Stimulated activated CD4-positive, alpha-beta T cell treated with anti-CD3 and anti-CD28 coated beads, TNF-alpha, amount 100 ng/mL, for 24 hours (primary cell): ENCODE measurements around the gene GRAMD4.
"Not testable (repeated sequence)": the region's sequence is repeated elsewhere in the genome, so short reads cannot be mapped to it uniquely, and the experiment has no call there.

Source experiments
- DNase-seq, 3 experiments: peaks; one replicate each; pipeline ENCODE4 v3.0.0-alpha.2; 2020; ENCODE audit warnings: low read depth in 3 of 3

GRAMD4 gene

DNA sequence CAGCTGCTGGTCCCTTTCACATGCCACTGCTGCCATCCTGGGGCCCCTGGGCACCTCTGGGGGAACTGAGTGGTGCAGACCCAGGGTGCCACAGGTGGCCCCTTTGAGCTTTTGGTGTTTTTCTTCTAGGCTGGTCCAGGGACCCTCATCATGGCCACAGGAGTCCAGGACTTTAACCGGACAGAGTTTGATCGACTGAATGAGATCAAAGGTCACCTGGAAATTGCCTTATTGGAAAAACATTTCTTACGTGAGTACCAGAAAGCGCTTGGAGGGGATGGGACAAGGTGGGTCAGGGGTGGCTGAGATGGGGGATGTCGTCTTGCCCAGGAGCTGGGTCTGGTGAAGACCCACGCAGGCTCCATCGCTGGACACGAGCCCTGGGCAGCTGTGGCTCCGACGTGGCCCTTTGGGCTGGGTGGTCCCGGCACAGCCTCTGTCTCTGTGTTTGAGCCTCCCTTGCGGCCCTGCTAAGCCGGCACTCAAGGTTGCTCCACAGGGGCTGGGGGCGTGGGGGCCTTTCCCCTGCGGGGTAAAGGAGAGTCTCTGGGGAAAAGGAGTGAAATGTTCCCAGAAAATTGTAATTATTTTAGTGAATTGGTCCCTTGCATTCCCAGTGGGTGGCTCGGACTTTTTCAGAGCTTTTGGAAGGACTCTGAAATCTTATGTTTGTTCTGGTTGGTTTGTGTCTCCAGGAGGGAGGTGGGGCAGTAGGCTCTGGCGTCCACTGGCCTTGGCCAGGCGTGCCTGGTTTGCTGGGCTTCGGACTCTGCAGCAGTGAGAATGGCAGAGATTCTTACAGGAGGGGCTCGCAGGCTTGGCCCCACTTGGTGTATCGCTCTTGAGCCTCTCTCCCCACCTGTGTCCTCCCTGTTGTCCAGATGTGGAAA lies 17.8 kb downstream of the GRAMD4 start:
- DNase-seq: no peak

DNA sequence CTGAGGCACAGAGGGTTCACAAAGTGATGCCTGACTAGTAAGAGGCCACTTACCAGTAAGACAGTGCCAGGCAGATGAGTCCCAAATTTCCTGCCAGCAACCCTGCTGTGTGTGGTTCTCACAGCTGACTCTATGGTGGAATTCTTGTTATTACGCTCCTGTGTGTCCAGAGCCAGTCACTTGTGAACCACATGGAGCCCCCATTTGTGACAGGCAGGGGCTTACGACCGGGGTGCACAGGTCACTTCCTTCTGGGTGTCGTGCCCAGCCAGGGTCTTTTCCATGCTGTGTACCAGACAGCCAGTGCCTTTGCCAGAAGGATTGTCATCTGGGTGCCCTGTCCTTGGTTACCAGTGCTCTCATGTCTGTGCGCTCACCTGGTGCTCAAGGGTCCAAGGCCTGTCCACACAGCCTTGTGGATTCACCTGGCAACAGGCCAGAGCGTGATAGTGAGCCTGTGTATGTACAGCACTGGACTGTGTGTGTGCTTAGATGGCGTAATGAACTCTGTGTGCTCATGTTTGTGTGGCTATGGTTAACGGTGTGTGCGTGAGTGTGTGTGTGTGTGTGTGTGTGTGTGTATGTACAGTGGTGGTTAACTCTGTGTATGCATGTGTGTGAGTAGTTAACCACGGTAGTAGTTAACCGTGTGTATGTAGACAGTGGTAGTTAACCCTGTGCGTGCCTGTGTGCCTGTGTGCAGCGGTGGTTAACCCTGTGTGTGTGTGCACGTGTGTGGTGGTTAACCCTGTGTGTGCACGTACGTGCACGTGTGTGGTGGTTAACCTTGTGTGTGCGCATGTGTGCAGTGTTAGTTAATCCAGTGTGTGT lies 18.6 kb downstream of the GRAMD4 start:
- DNase-seq: no peak

DNA sequence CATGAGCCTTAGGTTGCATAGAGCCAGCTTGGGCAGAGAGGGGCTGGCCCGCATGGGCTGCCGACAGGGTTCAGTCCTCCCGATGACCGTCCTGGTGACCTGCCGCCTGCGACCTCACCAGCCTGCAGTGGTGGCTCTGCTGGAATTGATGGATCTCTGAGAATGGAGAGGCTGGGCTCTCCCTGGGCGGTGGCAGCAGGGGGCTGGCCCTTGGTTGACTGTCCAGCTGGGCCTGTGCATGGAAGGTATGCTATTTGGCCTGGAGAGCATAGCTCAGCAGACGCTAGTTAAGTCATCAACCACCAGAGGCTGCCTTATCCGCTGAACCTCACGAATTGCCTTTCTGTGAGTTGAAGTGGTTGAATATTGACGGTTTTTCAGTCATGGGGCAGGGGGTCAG lies 19.7 kb downstream of the GRAMD4 start:
- DNase-seq: no peak

DNA sequence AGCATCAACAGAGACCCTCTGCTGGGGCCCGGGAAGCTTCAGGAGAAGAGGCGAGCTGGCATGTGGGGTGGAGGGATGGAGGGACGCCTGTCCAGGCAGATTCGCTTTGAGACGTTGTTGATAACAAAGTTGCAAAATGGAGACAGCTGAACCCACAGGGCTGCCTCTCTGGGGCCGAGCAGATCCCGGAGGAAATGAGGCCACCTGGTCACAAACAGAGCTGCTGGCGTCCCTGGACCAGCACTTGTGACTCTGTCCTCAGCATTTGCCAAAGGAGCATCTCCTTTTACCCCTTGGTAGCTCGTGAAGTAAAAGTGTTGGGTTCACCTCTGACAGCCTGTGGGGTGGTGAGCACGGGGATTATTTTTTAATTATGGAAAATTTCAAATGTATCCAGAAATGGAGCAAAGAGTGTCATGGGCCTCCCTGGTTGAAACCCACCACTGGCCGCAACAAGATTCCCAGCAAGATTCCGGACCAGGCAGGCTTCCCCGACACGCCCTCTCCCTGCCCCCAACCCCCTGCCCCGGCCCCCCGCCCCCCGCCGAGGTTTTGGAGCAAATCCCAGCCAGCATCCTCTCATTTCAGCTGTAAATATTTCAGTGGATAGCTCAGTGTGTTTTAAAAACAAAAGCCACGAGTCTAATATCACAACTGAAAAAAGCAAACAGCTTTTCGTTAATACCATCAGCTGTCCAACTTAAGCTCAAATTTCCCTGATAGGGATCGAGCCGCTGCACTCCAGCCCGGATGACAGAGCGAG lies 20.3 kb downstream of the GRAMD4 start:
- no peak for DNase-seq

GRCh38 chr22:46641811-46642266 lies 21.7 kb downstream of the GRAMD4 start:
- DNase-seq: no peak

GRCh38 chr22:46642840-46643480 lies 22.8 kb downstream of the GRAMD4 start:
- not testable (repeated sequence) for DNase-seq

DNA sequence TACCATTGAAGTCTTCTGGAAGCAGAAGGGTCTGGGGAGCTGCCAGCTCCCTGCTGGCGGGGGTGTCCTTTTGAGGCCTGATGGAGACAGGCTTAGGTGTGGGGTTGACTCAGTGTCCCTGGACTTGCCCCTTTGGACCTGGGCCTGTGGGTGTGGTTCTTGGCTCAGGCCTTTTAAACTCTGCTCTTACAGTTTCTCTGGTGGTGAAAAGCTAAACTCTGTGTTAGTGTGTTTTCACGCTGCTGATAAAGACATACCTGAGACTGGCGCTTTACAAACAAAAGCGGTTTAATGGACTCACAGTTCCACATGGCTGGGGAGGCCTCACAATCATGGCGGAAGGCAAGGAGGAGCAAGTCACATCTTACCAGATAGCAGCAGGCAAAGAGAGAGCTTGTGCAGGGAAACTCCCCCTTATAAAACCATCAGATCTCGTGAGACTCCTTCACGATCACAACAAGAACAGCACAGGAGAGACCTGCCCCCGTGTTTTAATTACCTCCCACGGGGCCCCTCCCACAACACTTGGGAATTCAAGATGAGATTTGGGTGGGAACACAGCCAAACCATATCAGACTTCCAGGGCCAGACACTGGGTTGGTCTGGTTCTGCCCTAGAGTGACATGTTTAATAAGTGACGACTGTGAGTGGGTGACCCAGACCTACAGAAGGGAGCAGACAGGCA lies 26.5 kb downstream of the GRAMD4 start:
- DNase-seq: no peak

DNA sequence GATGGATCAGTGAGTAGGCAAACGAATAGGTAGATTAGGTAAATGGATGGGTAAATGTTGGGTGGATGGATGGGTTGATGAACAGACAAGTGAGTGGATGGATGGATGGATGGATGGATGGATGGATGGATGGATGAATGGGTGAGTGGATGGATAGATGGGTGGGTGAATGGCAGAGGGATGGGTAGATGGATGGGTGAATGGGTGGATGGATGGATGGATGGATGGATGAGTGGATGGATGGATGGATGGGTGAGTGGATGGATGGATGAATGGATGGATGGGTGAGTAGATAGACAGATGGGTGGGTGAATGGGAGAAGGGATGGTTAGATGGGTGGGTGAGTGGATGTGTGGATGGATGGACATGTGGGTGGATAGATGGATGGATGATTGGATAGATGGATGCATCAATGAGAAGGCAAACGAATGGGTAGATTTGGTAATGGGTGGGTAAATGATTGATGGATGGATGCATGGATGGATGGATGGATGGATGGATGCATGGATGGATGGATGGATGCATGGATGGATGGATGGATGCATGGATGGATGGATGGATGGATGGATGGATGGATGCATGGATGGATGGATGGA lies 28.1 kb downstream of the GRAMD4 start:
- not testable (repeated sequence) for DNase-seq

- no peak for DNase-seq
Measured at GRCh38 chr22:46649141-46650077, 29.2 kb downstream of the GRAMD4 start.

GRCh38 chr22:46650078-46650810 lies 30.1 kb downstream of the GRAMD4 start:
- DNase-seq: no peak

- DNase-seq: no peak
Measured at GRCh38 chr22:46651316-46651715, 31.1 kb downstream of the GRAMD4 start.

DNA sequence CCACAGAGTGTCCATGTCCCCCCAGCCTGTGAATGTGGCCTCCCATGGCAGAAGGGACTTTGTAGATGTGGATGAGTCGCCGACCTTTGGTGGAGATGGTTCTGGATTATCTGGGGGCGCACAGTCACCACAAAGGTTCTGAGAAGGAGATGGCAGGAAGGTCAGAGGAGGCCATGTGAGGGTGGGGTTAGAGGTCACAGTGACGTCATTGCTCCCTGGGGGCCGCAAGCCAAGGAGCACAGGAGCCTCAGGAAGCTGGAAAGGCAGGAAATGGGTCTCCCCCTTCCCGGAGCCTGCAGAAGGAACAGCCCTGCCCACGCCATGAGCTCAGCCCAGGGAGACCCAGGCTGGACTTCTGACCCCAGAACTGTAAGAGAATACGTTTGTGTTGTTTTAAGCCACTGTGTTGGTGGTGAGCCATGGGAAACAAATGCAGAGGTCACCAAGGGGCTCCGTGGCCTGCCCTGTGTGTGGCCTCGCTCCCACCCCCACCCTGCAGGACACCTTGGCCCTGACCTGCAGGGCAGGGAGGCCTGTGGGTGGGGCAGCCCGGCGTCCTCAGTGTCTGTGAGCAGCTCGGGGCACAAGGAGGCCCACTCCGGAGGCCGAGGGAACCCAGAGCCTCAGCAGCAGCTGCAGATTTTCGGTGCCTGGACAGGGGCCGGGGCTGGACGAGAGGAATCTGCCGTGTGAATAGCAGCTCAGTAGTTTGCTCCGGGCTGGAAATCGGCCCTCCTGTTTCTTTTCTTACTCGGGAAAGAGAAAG lies 32.1 kb downstream of the GRAMD4 start:
- no peak for DNase-seq

DNA sequence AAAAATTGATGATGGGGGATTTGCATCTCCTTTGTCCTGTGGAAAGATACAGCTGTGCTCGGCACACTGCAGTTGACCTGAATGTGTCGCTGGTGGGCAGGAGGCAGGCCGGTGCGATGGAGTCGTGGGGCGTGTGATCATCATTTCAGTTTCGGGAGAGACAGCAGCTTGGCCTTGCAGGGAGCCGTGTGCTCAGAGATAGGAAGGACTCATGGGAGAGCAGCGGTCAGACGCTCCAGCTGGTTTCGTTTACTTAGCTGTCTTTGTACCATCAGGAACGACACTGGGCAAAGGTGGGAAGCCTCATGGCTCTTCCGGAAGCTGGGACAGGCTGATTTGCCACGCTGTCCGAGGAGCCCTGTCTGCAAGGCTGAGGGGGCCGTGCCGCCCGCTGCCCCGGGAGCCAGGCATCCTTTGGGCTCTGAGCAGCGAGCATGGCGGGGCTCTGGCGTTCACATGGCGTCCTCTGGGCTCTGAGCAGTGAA lies 32.7 kb downstream of the GRAMD4 start:
- no peak for DNase-seq

DNA sequence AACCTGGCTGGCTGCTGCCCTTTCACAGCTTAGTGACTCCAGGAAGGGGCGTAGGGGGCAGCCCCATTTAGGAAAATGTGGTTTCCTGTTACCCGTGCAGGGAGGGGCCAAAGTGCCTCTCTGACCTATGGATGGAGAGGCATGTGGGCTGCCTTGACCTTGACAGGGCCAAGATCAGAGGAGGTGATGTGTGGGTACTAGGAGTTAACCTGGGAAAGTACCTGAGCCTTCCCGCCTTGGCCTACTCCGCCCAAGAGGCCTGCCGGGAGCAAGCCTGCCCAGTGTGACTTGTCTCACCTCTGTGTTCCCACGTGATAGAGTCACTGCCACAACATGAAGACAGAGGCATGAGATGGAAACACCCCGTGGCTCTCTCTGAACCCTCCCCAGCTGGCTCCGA lies 33.4 kb downstream of the GRAMD4 start:
- peak in 1 of 3 experiments; percentile 55 for DNase-seq

DNA sequence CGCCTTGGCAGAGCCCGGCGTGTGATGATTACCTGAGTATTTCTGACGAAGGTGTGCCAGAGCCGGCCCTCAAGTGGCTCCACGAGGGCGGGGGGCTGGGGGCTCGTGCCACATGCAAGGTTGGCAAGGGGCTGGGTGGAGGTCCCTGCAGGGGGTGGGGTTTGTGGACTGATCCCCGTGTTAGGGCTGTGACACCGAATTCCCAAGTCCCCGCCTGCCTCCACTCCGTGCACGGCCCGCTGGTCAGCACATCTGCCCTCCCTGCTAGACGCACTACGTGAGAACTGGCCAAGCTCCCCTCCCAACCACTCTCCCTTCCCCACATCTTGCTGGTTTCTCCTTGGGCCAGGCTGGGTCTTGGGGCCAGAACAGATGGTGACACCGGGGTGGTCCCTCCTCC lies 34.2 kb downstream of the GRAMD4 start:
- no peak for DNase-seq

DNA sequence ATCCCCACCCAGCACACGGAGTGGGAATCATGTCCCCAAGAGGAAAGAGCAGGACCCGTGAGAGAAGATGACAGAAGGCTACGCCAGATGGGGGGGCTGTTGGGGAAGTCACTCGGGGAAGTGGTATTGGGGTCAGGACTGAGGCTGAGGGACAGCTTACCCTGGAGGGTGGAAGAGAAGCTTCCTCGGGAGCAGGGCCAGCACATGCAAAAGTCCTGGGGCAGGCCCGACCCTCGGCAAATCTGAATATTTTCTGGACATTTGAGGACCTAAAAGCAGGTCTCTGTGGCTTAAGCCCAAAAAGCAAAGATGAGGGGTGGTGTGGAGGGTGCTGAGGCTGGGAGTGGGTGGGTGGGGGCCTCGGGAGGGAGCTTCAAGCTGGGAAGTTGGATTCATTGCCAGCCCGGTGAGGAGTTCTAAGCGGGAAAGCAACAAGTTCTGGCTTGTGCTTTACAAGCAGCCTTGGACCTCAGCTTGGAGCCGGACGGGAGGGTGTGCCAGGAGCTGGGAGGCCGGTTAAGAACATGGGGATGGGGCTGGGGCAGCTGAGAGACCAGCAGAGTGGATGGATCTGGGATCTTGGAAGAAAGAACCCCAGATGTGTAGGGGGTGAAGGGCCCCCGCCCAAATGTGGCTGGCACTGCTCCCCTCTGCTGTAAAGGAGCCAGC lies 34.9 kb downstream of the GRAMD4 start:
- DNase-seq: no peak
